HEK293 (cell line): ENCODE data around the gene NTMT1.

Experiments used
- CTCF ChIA-PET: fragments of 350-600 bp; formaldehyde crosslinking; extraction: SDS; loops from one replicate; lab custom pipeline; 2021; ENCODE audit warnings: antibody characterized with exemption; lab: Yijun Ruan, JAX
- POLR2A ChIA-PET: fragments of 300-600 bp; formaldehyde crosslinking; extraction: SDS; loops from one replicate; lab custom pipeline; 2020; ENCODE audit warnings: antibody characterized with exemption, inconsistent platforms; lab: Yijun Ruan, JAX
- H3K27ac ChIP-seq: fragments of 200-500 bp; sonication (Bioruptor generic); 2 replicates; pipeline ENCODE4 v1.5.1; 2014; ENCODE audit warnings: low read depth, low read length, control low read depth, inconsistent platforms; ENCODE audit errors: extremely low read depth
- H3K36me3 ChIP-seq, 2 experiments: fragments of 200-500 bp in 1 of 2; sonication (Bioruptor generic) in 1 of 2; 1 replicate in 1 of 2; 2 replicates in 1 of 2; pipeline ENCODE4 v1.5.1; 2014 to 2017; ENCODE audit warnings: inconsistent platforms in 2 of 2, low read length in 2 of 2; ENCODE audit not compliant: control insufficient read depth in 2 of 2, insufficient read depth in 1 of 2
- H3K4me1 ChIP-seq: fragments of 200-500 bp; sonication (Bioruptor generic); 2 replicates; pipeline ENCODE4 v1.5.1; 2014; ENCODE audit warnings: mild to moderate bottlenecking, low read length, inconsistent platforms; ENCODE audit not compliant: control insufficient read depth, insufficient read depth
- H3K4me3 ChIP-seq: 2 replicates; pipeline ENCODE4 v1.5.1; 2011; ENCODE audit warnings: low read depth, mild to moderate bottlenecking, control low read depth, low read length, moderate library complexity
- H3K9me3 ChIP-seq: fragments of 200-500 bp; sonication (Bioruptor generic); 2 replicates; pipeline ENCODE4 v1.5.1; 2014; ENCODE audit warnings: low read depth, low read length, inconsistent platforms; ENCODE audit not compliant: control insufficient read depth, insufficient read depth
- GLI2 ChIP-seq: fragments of 450-650 bp; formaldehyde crosslinking; IDR thresholded peaks from 2 replicates; pipeline ENCODE4; 2017; ENCODE audit warnings: missing biosample characterization, missing genetic modification characterization, low read depth, borderline replicate concordance
- IKZF3 ChIP-seq: fragments of 450-650 bp; IDR thresholded peaks from 2 replicates; pipeline ENCODE4 v1.5.0; 2018; ENCODE audit warnings: missing biosample characterization, mild to moderate bottlenecking, missing genetic modification characterization, moderate library complexity
- KLF8 ChIP-seq: fragments of 450-650 bp; formaldehyde crosslinking; IDR thresholded peaks from 2 replicates; pipeline ENCODE4 v1.5.1; 2016; ENCODE audit warnings: missing biosample characterization, missing genetic modification characterization
- PATZ1 ChIP-seq: fragments of 450-650 bp; formaldehyde crosslinking; IDR thresholded peaks from 2 replicates; pipeline ENCODE4 v1.5.1; 2016; ENCODE audit warnings: missing biosample characterization, missing genetic modification characterization
- TRIM28 ChIP-seq: IDR thresholded peaks from 2 replicates; pipeline ENCODE4 v1.6.1; 2011; ENCODE audit warnings: low read length, control low read depth, borderline replicate concordance
- ZFP3 ChIP-seq: fragments of 450-650 bp; formaldehyde crosslinking; IDR thresholded peaks from 2 replicates; pipeline ENCODE4 v1.5.1; 2016; ENCODE audit warnings: low read depth, missing biosample characterization, missing genetic modification characterization
- ZFP41 ChIP-seq: fragments of 450-650 bp; formaldehyde crosslinking; IDR thresholded peaks from 2 replicates; pipeline ENCODE4 v1.5.1; 2016; ENCODE audit warnings: missing biosample characterization, missing genetic modification characterization, borderline replicate concordance
- ZIC2 ChIP-seq: fragments of 450-650 bp; formaldehyde crosslinking; IDR thresholded peaks from 2 replicates; pipeline ENCODE4 v1.5.1; 2016; ENCODE audit warnings: missing biosample characterization, missing genetic modification characterization
- ZNF174 ChIP-seq: fragments of 450-650 bp; formaldehyde crosslinking; IDR thresholded peaks from 2 replicates; pipeline ENCODE4 v1.5.0; 2017; ENCODE audit warnings: missing biosample characterization, mild to moderate bottlenecking, missing genetic modification characterization
- ZNF24 ChIP-seq: fragments of 450-650 bp; formaldehyde crosslinking; IDR thresholded peaks from 2 replicates; pipeline ENCODE4 v1.5.1; 2016; ENCODE audit warnings: missing biosample characterization, missing genetic modification characterization
- ZNF335 ChIP-seq: fragments of 450-650 bp; formaldehyde crosslinking; conservative IDR thresholded peaks from 2 replicates; pipeline ENCODE4 v1.5.1; 2016; ENCODE audit warnings: missing biosample characterization, missing genetic modification characterization
- ZNF501 ChIP-seq: fragments of 450-650 bp; formaldehyde crosslinking; IDR thresholded peaks from 2 replicates; pipeline ENCODE4 v1.5.1; 2016; ENCODE audit warnings: missing biosample characterization, missing genetic modification characterization
- ZNF514 ChIP-seq: fragments of 450-650 bp; formaldehyde crosslinking; IDR thresholded peaks from 2 replicates; pipeline ENCODE4 v1.5.1; 2016; ENCODE audit warnings: missing biosample characterization, missing genetic modification characterization
- ZNF549 ChIP-seq: fragments of 450-650 bp; IDR thresholded peaks from 2 replicates; pipeline ENCODE4 v1.5.1; 2018; ENCODE audit warnings: missing biosample characterization, missing genetic modification characterization, mild to moderate bottlenecking, inconsistent platforms, moderate library complexity
- ZNF626 ChIP-seq: fragments of 450-650 bp; sonication (Bioruptor Pico); formaldehyde crosslinking; IDR thresholded peaks from 2 replicates; pipeline ENCODE4 v1.5.1; 2018; ENCODE audit warnings: missing biosample characterization, missing genetic modification characterization, inconsistent platforms
- ZSCAN18 ChIP-seq: fragments of 450-650 bp; formaldehyde crosslinking; IDR thresholded peaks from 2 replicates; pipeline ENCODE4 v1.5.1; 2016; ENCODE audit warnings: missing biosample characterization, missing genetic modification characterization
- ZXDB ChIP-seq: fragments of 450-650 bp; formaldehyde crosslinking; IDR thresholded peaks from 2 replicates; pipeline ENCODE4 v1.5.1; 2016; ENCODE audit warnings: missing biosample characterization, missing genetic modification characterization
- TF ChIP-seq, protein P1 (sequence below): fragments of 450-650 bp; formaldehyde crosslinking; IDR thresholded peaks from 2 replicates; pipeline ENCODE4 v1.5.1; 2016; ENCODE audit warnings: missing biosample characterization, missing genetic modification characterization
- TF ChIP-seq, protein P2 (sequence below): fragments of 450-650 bp; formaldehyde crosslinking; IDR thresholded peaks from 2 replicates; pipeline ENCODE4 v1.5.1; 2016; ENCODE audit warnings: missing biosample characterization, missing genetic modification characterization, borderline replicate concordance
- TF ChIP-seq, protein P3 (sequence below): fragments of 450-650 bp; formaldehyde crosslinking; IDR thresholded peaks from 2 replicates; pipeline ENCODE4 v1.5.1; 2016; ENCODE audit warnings: missing biosample characterization, missing genetic modification characterization, borderline replicate concordance
- TF ChIP-seq, protein P4 (sequence below): IDR thresholded peaks from 2 replicates; pipeline ENCODE4 v1.6.1; 2011; ENCODE audit warnings: mild to moderate bottlenecking, low read depth, low read length, borderline replicate concordance

NTMT1 gene

DNA sequence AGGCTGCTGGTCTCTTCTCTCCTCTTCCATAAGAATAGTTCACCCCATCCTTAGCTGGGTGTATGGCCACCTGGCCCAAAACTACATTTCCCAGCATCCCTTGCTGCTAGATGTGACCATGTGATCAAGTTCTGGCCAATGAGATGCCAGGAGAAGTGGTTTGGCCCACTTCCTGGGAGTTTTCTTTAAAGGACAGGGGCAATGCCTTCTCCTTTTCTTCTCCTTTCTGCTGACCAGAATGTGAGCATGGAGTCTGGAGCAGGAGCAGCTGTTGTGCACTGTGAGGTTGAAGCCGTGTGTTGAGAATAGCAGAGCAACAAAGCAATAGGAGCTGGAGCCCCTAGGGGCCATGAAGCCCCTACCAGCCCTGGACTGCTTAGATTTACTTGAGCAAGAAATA is 41.8 kb upstream of the NTMT1 start (continued):
- no peak for TF ChIP-seq IKZF3 (tag by site-specific recombination)
- no peak for TF ChIP-seq ZNF626
- peak; percentile 67 for TF ChIP-seq ZNF335 (tag by site-specific recombination)
- no peak for TF ChIP-seq ZNF549 (tag by site-specific recombination)
- TF ChIP-seq, protein P1, sequence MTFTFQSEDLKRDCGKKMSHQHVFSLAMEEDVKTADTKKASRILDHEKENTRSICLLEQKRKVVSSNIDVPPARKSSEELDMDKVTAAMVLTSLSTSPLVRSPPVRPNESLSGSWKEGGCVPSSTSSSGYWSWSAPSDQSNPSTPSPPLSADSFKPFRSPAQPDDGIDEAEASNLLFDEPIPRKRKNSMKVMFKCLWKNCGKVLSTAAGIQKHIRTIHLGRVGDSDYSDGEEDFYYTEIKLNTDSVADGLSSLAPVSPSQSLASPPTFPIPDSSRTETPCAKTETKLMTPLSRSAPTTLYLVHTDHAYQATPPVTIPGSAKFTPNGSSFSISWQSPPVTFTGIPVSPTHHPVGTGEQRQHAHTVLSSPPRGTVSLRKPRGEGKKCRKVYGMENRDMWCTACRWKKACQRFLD (tag by site-specific recombination): no peak
- TF ChIP-seq ZSCAN18 (tag by site-specific recombination): no peak
- TF ChIP-seq, protein P2, sequence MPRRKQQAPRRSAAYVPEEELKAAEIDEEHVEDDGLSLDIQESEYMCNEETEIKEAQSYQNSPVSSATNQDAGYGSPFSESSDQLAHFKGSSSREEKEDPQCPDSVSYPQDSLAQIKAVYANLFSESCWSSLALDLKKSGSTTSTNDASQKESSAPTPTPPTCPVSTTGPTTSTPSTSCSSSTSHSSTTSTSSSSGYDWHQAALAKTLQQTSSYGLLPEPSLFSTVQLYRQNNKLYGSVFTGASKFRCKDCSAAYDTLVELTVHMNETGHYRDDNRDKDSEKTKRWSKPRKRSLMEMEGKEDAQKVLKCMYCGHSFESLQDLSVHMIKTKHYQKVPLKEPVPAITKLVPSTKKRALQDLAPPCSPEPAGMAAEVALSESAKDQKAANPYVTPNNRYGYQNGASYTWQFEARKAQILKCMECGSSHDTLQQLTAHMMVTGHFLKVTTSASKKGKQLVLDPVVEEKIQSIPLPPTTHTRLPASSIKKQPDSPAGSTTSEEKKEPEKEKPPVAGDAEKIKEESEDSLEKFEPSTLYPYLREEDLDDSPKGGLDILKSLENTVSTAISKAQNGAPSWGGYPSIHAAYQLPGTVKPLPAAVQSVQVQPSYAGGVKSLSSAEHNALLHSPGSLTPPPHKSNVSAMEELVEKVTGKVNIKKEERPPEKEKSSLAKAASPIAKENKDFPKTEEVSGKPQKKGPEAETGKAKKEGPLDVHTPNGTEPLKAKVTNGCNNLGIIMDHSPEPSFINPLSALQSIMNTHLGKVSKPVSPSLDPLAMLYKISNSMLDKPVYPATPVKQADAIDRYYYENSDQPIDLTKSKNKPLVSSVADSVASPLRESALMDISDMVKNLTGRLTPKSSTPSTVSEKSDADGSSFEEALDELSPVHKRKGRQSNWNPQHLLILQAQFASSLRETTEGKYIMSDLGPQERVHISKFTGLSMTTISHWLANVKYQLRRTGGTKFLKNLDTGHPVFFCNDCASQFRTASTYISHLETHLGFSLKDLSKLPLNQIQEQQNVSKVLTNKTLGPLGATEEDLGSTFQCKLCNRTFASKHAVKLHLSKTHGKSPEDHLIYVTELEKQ: no peak
- TF ChIP-seq, protein P3, sequence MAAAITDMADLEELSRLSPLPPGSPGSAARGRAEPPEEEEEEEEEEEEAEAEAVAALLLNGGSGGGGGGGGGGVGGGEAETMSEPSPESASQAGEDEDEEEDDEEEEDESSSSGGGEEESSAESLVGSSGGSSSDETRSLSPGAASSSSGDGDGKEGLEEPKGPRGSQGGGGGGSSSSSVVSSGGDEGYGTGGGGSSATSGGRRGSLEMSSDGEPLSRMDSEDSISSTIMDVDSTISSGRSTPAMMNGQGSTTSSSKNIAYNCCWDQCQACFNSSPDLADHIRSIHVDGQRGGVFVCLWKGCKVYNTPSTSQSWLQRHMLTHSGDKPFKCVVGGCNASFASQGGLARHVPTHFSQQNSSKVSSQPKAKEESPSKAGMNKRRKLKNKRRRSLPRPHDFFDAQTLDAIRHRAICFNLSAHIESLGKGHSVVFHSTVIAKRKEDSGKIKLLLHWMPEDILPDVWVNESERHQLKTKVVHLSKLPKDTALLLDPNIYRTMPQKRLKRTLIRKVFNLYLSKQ (tag by site-specific recombination): no peak
- peak; percentile 51; the same call in 1 of the 2 replicates for TF ChIP-seq ZXDB
- TF ChIP-seq KLF8 (tag by site-specific recombination): no peak
- TF ChIP-seq ZNF514 (tag by site-specific recombination): no peak

GRCh38 chr9:129585352-129585751 is 40.6 kb upstream of the NTMT1 start:
- Histone ChIP-seq H3K36me3 (no peaks in the 10 kb centered on the region), H3K9me3 (no peaks in the 10 kb centered on the region), H3K27ac (no peak overlapping the region), H3K4me1 (no peaks in the 10 kb centered on the region), H3K4me3 (no peak overlapping the region)
- ChIA-PET CTCF (interaction anchor here (0.6 to 0.8 kb wide), 2 partner anchors 23 to 1472 kb away, joined by 3 read pairs; no protein-coding TSS in a partner anchor), POLR2A (interaction anchor here (0.7 to 0.9 kb wide), 2 partner anchors 85 to 89 kb away, joined by 3 to 4 read pairs; no protein-coding TSS in a partner anchor)
- TF ChIP-seq PATZ1 (tag by site-specific recombination) (no peak), ZFP3 (peak; percentile 77)

DNA sequence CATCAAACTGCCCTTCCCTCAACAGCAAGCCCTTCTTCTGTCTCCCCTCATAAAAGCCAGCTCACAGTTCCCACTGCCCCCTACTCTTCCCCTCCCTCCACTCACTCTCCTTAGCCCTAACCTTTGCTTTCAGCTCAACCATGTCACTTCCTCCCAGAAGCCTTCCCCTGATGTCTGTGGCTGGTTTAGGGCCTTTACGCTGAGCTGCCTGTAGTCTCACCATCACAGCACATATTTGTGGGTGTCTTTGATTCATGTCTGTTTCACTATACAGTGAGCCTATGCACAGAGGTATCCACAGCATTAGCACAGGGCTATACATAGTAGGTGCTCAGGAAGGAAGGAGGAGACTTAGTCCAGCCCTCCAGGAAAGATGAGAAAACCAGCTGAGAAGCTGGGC is 39.7 kb upstream of the NTMT1 start:
- CTCF ChIA-PET: interaction anchor here (0.6 to 1.4 kb wide), 4 partner anchors 9 to 447 kb away, joined by 3 to 7 read pairs (median 3); no protein-coding TSS in a partner anchor
- Histone ChIP-seq H3K4me1 (no peaks in the 10 kb centered on the region), H3K9me3 (no peaks in the 10 kb centered on the region), H3K27ac (no peak overlapping the region), H3K36me3 (no peaks in the 10 kb centered on the region), H3K4me3 (no peak overlapping the region)
- POLR2A ChIA-PET: interaction anchor here (0.7 kb wide), 1 partner anchor 86 kb away, joined by 3 read pairs; no protein-coding TSS in a partner anchor
- TF ChIP-seq ZNF501: no peak
- TF ChIP-seq, protein P3 (tag by site-specific recombination): no peak
- no peak for TF ChIP-seq GLI2 (tag by site-specific recombination)
- TF ChIP-seq ZNF24: no peak
- no peak for TF ChIP-seq TRIM28
- TF ChIP-seq ZIC2 (tag by site-specific recombination): no peak
- TF ChIP-seq, protein P4, sequence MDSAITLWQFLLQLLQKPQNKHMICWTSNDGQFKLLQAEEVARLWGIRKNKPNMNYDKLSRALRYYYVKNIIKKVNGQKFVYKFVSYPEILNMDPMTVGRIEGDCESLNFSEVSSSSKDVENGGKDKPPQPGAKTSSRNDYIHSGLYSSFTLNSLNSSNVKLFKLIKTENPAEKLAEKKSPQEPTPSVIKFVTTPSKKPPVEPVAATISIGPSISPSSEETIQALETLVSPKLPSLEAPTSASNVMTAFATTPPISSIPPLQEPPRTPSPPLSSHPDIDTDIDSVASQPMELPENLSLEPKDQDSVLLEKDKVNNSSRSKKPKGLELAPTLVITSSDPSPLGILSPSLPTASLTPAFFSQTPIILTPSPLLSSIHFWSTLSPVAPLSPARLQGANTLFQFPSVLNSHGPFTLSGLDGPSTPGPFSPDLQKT: no peak
- no peak for TF ChIP-seq ZNF174 (tag by site-specific recombination)
- TF ChIP-seq ZFP41 (tag by site-specific recombination): no peak
